Measurements from ENCODE around the gene LIN7B. TPM values are rescaled to one million over a fixed set of nuclear protein-coding genes. Genes with fewer than 3 reads are reported as not detected.
A peak's percentile ranks its signal among the peaks of the same experiment; 100 is the strongest.

The LIN7B gene
- total and polyA plus RNA-seq, 9 of the 15 experiments (the other 6 are each of a cell fraction or from before 2014, with no cell fraction given): 0.89 to 15.7 (median 4.0) TPM

GRCh38 chr19:49155005-49155819 lies 41.0 kb downstream of the LIN7B start, which contains the start of gene HRC (continued):
- TF ChIP-seq MNT (conservative IDR thresholded peaks at IDR 0.05): peak; percentile 57 to 84
- peak; percentile 84 for TF ChIP-seq POLR2B (IDR thresholded peaks at IDR 0.05; ENCODE audit: low read depth, partially characterized antibody)
- TF ChIP-seq ILF3 (IDR thresholded peaks at IDR 0.05; ENCODE audit: borderline replicate concordance): no peak
- peak; percentile 89 for TF ChIP-seq NFE2 (IDR thresholded peaks at IDR 0.05; ENCODE audit: low read depth)
- no peak for TF ChIP-seq NCOA6 (IDR thresholded peaks at IDR 0.05)
- peak in 1 of 2 experiments; percentile 67; a peak in 1 of 4 replicates for TF ChIP-seq SIN3A (IDR thresholded peaks at IDR 0.05; ENCODE audit: borderline replicate concordance in 2 of 2, control insufficient read depth in 1 of 2, low read depth in 2 of 2, low read length in 2 of 2)
- no peak for TF ChIP-seq MBD1 (CRISPR knock-in tag; IDR thresholded peaks at IDR 0.05)
- TF ChIP-seq TCF7L2 (IDR thresholded peaks at IDR 0.05; ENCODE audit: low read depth, low read length): 0 out of 2 replicates have a peak, but pooled peaks have one; percentile 1
- no peak for TF ChIP-seq ZNF165 (CRISPR knock-in tag; IDR thresholded peaks at IDR 0.05; ENCODE audit: borderline replicate concordance)
- peak; percentile 49; the same call in 1 of the 2 replicates for TF ChIP-seq HDAC2 (IDR thresholded peaks at IDR 0.05)
- no peak for TF ChIP-seq ARID2 (IDR thresholded peaks at IDR 0.05)
- TF ChIP-seq SIN3B (IDR thresholded peaks at IDR 0.05; ENCODE audit: low read depth): no peak
- no peak for TF ChIP-seq TGIF2 (CRISPR knock-in tag; IDR thresholded peaks at IDR 0.05)
- no peak for TF ChIP-seq SPI1 (IDR thresholded peaks at IDR 0.05; ENCODE audit: borderline replicate concordance, low read depth, low read length)
- TF ChIP-seq SREBF1 (IDR thresholded peaks at IDR 0.05; ENCODE audit: borderline replicate concordance, low read depth, low read length): no peak
- TF ChIP-seq, protein P1, sequence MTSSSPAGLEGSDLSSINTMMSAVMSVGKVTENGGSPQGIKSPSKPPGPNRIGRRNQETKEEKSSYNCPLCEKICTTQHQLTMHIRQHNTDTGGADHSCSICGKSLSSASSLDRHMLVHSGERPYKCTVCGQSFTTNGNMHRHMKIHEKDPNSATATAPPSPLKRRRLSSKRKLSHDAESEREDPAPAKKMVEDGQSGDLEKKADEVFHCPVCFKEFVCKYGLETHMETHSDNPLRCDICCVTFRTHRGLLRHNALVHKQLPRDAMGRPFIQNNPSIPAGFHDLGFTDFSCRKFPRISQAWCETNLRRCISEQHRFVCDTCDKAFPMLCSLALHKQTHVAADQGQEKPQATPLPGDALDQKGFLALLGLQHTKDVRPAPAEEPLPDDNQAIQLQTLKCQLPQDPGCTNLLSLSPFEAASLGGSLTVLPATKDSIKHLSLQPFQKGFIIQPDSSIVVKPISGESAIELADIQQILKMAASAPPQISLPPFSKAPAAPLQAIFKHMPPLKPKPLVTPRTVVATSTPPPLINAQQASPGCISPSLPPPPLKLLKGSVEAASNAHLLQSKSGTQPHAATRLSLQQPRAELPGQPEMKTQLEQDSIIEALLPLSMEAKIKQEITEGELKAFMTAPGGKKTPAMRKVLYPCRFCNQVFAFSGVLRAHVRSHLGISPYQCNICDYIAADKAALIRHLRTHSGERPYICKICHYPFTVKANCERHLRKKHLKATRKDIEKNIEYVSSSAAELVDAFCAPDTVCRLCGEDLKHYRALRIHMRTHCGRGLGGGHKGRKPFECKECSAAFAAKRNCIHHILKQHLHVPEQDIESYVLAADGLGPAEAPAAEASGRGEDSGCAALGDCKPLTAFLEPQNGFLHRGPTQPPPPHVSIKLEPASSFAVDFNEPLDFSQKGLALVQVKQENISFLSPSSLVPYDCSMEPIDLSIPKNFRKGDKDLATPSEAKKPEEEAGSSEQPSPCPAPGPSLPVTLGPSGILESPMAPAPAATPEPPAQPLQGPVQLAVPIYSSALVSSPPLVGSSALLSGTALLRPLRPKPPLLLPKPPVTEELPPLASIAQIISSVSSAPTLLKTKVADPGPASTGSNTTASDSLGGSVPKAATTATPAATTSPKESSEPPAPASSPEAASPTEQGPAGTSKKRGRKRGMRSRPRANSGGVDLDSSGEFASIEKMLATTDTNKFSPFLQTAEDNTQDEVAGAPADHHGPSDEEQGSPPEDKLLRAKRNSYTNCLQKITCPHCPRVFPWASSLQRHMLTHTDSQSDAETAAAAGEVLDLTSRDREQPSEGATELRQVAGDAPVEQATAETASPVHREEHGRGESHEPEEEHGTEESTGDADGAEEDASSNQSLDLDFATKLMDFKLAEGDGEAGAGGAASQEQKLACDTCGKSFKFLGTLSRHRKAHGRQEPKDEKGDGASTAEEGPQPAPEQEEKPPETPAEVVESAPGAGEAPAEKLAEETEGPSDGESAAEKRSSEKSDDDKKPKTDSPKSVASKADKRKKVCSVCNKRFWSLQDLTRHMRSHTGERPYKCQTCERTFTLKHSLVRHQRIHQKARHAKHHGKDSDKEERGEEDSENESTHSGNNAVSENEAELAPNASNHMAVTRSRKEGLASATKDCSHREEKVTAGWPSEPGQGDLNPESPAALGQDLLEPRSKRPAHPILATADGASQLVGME (CRISPR knock-in tag; IDR thresholded peaks at IDR 0.05): no peak
